Peyer's patch (tissue), 4 donors: ENCODE results near the gene CYP11A1.

Experiments used
- POLR2A ChIP-seq, 2 donors: fragments of 450-650 bp; IDR thresholded peaks; one replicate each; pipeline ENCODE4 v1.5.1; 2017; ENCODE audit warnings: antibody characterized with exemption in 2 of 2, mild to moderate bottlenecking in 2 of 2, moderate library complexity in 2 of 2
- TF ChIP-seq, protein P1 (sequence below), 6 experiments: fragments of 450-650 bp in 4 of 6; fragments of 200-600 bp in 2 of 6; sonication (generic) in 1 of 6; IDR thresholded peaks; one replicate each; pipeline ENCODE4 v1.5.1; 2017 to 2019; ENCODE audit warnings: antibody characterized with exemption in 6 of 6, mild to moderate bottlenecking in 3 of 6, moderate library complexity in 1 of 6

DNA sequence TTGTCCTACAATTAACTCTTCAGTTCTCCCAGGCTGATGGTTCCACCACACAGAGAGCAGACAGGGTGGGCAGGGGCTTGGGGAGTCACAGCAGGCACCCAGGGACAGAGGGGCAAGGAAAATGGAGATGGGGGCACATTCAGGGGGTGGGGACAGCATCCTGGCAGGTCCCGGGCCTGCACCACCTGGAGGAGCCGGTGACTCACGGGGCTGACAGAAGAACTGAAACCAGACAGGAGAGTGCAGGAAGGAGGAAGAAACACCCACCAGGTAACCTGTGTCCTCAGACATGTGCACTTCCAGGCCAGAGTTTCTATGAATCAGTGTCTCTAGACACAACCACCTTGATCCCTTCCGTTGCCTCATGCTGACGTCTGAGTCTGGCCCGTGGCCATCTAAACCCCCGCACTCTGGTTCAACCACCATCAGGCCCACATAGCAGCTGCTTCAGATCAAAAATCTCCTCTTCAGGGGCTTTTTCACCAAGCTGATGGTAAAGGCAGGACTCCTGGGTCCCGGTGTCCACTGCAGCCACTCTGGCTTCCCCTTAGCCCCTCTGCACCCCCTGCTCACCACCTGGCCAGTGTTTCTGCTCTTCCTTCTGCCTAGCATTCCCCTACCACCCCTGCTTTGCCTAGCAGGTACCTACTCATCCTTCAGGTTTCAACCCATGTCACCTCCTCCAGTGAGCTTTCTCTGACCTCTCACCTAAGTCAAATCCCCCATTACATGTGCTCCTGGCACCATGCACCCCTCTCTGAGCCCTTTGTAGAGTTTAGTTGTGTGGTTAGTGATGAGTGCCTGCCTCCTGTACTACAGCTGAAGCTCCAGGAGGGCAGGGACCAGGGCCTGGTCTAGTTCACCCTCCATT, 16.5 kb upstream of the CYP11A1 start:
- TF ChIP-seq, protein P1, sequence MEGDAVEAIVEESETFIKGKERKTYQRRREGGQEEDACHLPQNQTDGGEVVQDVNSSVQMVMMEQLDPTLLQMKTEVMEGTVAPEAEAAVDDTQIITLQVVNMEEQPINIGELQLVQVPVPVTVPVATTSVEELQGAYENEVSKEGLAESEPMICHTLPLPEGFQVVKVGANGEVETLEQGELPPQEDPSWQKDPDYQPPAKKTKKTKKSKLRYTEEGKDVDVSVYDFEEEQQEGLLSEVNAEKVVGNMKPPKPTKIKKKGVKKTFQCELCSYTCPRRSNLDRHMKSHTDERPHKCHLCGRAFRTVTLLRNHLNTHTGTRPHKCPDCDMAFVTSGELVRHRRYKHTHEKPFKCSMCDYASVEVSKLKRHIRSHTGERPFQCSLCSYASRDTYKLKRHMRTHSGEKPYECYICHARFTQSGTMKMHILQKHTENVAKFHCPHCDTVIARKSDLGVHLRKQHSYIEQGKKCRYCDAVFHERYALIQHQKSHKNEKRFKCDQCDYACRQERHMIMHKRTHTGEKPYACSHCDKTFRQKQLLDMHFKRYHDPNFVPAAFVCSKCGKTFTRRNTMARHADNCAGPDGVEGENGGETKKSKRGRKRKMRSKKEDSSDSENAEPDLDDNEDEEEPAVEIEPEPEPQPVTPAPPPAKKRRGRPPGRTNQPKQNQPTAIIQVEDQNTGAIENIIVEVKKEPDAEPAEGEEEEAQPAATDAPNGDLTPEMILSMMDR (IDR thresholded peaks at IDR 0.05): no peak
- no peak for TF ChIP-seq POLR2A (IDR thresholded peaks at IDR 0.05)
